DMS53 (cell line): ENCODE results near the gene LRRK1.
A peak's percentile ranks its signal among the peaks of the same experiment; 100 is the strongest.

Experiments used
- DNase-seq: peaks from one replicate; lab custom pipeline; 2025; lab: John Stamatoyannopoulos, UW

LRRK1 gene, protein sequence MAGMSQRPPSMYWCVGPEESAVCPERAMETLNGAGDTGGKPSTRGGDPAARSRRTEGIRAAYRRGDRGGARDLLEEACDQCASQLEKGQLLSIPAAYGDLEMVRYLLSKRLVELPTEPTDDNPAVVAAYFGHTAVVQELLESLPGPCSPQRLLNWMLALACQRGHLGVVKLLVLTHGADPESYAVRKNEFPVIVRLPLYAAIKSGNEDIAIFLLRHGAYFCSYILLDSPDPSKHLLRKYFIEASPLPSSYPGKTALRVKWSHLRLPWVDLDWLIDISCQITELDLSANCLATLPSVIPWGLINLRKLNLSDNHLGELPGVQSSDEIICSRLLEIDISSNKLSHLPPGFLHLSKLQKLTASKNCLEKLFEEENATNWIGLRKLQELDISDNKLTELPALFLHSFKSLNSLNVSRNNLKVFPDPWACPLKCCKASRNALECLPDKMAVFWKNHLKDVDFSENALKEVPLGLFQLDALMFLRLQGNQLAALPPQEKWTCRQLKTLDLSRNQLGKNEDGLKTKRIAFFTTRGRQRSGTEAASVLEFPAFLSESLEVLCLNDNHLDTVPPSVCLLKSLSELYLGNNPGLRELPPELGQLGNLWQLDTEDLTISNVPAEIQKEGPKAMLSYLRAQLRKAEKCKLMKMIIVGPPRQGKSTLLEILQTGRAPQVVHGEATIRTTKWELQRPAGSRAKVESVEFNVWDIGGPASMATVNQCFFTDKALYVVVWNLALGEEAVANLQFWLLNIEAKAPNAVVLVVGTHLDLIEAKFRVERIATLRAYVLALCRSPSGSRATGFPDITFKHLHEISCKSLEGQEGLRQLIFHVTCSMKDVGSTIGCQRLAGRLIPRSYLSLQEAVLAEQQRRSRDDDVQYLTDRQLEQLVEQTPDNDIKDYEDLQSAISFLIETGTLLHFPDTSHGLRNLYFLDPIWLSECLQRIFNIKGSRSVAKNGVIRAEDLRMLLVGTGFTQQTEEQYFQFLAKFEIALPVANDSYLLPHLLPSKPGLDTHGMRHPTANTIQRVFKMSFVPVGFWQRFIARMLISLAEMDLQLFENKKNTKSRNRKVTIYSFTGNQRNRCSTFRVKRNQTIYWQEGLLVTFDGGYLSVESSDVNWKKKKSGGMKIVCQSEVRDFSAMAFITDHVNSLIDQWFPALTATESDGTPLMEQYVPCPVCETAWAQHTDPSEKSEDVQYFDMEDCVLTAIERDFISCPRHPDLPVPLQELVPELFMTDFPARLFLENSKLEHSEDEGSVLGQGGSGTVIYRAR (N-terminal part only)

DNA sequence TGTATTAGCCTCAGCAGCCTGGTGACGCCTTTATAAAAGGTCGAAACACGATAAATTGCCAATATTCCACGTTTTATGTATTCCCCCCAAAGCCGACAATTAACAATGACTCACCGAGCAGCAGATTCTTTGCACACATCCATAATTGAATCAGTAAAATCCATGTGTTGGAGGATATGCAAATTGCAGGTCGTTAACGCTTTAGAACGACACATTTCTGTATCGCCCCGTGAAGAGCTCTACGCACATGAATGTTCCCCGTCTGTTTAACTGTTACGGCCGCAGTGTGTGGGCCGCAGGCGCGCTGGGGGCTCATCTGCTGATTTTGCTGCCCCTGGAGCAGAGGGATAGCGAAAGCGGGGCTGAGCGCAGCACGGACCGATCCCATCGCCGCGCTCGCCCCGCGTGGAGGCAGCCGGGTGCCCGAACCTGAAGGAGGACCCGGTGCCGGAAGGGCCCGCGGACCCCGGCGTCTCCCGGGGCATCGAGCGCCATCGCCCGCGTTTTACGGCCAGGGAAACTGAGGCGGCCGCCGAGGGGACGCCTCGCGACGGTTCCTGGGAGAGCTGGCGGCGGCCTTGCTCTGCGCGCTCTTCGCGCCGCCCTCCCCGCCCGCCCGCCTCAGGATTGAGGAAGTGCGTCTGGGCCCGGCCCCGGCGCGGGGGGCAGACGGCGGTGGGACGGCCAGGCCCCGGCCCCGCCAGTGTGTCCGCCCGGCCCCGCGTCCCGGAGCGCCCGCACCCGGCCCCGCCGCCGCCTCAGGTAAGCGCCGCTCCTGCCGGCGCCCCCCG is at the start of gene LRRK1:
Gene LRRK1 (plus strand): TSS at position 668 of the 791 bp plus-strand sequence. CDS start 5,276 bp downstream, outside the sequence.
- peak; percentile 64 for DNase-seq

DNA sequence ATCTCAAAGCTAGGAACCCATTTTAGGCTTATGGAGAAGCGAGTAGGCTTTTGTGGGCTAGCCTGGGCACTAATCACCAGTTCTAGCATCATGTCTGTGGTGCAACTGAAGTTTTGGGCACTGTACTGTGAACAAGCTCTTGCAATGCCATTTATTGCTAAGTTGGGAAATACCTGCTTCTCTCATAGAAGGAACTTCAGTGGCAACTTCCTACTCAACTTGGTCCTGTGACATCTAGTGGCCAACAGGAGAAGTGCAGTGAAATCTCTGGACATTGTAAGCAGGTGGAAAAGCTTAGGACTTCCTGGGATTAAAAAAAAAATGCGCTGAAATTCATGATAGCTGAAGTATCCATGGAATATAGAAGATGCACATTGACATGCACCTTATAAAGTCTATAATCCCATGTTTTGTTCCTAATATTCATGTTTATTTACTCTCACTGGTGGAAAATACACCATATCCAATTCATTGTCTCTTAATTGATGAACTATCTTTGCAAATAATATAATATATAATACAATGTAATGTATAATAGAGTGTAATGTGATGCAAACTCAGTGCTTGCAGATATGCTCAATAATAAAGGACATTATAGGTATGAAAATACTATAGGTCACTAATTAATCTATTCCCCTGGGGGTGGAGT is 46.0 kb upstream of the LRRK1 start:
- peak; percentile 84 for DNase-seq

- DNase-seq: no peak
Measured at GRCh38 chr15:100875495-100875894, 43.7 kb upstream of the LRRK1 start.

DNA sequence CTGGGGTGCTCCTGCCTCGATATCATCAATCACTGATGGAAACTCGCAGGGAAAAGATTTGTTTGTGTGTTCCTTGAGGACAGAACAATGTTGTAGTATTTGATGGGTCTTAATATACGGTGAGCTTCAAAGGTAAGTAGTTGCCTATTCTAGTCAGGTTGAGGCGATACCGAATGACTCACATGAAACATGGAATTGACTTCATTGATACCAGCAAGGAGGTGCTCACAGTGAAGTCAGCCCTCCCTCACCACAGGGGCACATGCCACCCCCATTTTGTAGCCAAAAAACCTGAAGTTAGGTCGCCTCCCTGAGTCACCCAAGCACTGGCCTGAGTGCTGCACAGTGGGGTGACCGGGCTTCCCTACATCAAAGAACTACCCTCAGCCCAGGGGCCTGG is 43.2 kb upstream of the LRRK1 start:
- DNase-seq: no peak

DNA sequence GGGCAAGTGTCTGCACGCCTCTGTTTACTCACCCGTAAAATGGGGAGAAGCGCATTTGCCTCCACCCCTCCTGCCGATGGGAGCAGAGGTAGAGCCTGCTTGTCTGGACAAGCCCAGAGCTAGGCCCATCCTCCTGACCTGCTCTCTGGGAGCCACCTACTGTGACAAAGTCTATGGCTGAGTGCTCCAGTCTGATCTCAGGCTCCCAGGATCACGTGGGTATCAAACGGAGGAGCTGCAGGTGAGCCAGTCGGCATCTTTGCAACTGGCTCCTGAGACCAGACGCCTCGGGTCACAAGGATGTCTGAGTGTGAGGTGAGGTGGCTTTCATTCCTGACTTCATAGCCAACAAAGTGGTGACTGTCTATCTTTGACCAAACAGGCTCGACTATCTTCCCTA is 41.6 kb upstream of the LRRK1 start:
- DNase-seq: peak; percentile 9

DNA sequence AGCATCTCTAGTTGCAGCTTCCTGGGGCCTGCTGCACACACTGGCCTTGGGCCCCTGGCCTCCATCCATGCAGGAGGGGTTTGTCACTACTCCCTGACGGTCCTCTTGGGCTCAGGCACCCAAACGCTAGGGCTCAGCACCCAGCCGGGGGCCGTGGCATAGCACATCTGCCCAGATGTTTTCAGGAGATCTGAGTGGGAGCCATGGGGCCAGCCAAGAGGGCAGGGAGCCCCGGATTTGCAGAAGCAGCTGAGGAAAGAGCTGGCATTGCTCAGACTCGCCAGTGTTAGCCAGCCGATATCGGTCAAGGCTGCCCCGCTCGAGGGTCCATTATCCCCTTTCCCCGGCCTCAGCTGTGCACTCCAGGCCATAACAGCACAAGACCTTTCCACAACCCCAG is 41.0 kb upstream of the LRRK1 start:
- no peak for DNase-seq

DNA sequence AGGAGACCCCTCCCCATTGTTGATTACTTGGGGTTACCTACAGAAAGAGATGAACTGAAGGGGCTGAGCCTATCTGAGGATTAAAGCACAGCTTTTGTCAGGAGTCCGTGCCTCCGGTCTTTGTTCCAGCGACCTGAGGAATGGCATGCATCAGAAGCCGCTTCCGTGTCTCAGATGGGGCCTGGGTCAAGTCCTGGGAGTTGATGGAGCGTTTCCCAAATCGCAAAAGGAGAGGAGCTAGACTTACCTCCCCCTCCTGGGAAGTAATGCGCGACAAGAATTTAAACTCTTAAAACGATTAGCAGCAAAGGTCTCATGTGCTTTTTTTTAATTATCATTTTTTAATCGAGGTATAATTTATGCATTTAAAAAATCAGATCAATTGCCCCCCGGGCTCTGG is 40.5 kb upstream of the LRRK1 start:
- DNase-seq: peak; percentile 23

DNA sequence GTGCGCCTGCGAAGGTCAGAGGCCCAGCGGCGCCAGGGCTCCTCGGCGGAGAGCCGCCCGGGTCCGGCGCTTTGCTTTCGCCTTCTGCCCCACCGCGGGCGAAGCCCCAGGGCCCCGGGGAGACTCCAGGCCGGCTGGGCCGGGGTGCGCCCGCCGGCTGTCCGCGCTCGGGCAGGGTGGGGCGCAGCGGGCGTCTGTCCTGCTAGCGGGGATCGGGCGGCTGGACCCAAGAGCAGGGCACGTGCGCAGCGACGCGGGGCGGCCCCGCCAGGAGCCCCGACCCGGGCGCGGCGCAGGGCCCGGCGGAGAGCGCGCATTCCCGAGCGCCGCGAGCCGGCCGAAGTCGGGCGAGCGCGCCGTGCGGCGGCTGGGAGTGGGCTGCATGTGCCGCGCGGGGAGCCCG is 40.1 kb upstream of the LRRK1 start:
- DNase-seq: peak; percentile 66

GRCh38 chr15:100879464-100880138 is 39.6 kb upstream of the LRRK1 start, which contains the start of gene ALDH1A3:
ALDH1A3 (plus strand) TSS chr15:100879831; CDS start chr15:100879908, 77 bp downstream.
- peak; percentile 67 for DNase-seq

DNA sequence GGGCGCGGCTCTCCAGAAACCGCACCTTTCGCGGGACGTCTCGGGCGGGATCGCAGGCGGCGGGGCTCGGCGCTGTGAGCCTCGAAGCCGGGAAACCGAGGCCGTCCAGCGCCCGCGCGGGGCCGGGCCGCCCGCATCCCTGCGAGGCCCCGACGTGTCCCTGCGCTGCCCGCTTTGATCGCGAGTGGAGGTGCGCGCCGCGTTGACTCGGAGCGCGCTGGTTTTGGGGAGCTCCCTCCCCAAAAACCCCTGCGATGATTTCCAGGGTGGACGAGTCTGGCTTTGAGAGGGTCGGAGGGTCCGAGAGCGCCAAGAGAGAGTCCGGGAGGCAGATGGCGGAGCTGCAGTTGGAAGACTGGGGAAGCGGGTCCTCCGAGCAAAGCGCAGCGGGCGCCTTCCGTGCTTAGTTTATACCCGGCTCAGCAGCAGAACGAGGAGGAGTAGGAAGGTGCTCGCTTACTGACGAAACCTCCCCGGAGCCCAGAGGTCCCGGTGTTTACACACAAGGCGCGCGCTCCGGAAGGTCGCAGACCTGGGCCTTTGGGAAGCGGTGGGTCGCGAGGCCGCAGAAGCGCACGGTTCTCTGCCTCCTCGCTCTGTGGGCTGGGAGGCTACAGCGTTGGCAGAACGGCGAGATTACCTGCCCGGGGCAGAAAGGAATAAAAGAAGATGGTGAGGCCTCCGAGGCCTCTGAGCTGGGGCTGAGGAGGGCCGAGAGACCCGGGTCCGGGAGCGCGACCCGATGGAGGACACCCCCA is 38.8 kb upstream of the LRRK1 start:
- peak; percentile 44 for DNase-seq

DNA sequence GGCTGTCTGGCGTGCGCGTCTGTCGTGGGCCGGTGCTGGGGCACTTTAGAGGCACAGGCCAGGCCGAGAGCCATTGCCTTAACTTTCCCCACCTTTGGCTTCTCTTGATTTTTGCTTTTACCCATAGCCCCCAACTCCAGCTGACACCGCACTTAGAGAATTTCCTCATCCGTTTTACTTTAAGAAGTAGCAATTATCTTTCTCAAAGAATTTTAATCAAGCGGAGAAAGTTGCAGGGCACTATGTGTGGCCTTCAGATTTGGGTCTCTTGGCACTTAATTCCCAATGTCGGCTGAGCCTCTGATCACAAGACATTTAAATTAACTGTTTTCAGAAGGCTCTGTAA is 38.3 kb upstream of the LRRK1 start:
- DNase-seq: no peak

DNA sequence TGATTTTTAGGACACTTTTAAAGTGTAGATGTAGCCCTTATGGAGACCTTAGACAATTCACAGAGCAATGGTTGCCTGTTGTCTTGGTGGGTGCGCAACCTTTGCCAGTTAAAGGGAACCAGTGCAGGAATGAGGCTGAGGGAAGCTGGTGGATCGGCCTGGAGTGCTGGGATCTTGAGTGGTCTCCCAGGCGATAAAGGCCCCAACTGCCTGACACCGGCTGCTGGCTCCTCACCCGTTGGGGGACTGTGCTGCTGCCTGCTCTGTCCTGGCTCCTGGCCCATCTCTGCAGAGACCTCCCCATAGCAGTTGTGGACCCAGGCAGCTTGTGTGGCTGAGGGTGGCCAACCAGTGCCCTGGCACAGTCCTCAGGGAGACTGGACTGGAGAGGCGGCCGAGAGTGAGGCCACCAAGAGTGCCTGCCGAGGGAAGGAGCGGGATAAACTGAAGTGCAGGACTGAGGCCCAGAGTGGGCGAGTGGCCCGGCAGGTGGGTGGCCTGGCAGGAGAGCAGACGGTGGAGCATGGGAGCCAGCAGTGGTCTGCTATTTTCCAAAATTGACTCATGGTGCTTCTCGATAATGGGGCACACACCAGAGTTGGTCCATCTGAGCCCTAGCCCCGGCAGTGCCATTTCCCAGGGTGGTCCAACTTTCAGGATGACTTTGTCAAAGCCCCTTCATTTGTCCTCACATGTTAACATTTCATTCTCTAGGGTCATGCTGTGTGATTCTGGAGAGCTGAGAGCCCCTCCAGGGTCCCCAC is 37.4 kb upstream of the LRRK1 start:
- no peak for DNase-seq

DNA sequence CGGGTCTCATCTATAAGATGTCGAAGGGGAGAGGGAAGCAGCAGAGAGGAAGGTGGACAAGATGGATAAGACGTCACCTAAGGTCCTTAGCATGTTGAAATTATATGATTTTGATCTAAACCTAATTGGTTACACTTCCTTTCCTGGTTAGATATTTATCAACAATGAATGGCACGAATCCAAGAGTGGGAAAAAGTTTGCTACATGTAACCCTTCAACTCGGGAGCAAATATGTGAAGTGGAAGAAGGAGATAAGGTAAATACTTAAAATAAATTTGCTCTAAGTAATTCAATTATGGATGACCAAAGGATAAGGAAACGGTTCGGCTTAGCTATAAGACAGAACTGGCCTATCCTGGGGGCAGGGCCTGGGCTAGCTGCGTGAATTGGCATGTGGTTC is 34.0 kb upstream of the LRRK1 start:
- no peak for DNase-seq

DNA sequence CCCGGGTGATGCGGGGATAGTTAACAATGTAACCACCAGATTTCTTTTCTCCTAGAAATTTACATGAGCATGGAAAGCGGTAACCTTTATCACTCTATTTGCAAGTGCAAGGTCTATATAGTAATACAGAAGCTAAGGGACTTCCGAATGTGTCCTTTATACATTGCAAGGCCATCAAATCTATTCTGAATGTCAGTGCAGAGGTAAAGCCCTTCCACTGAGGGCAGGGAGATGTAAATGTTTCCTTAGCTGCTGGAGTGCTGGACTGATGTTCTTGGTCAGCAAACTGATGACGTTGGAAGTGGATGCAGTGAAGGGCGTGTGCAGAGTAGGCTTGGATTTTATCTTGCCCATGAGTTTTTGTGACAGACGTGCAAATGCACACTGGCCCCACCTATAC is 33.3 kb upstream of the LRRK1 start:
- DNase-seq: no peak

GRCh38 chr15:100887211-100887913 is 31.8 kb upstream of the LRRK1 start:
- no peak for DNase-seq

- DNase-seq: peak; percentile 73
Measured at GRCh38 chr15:100889385-100890050, 29.6 kb upstream of the LRRK1 start.

- DNase-seq: no peak
Measured at GRCh38 chr15:100890051-100890720, 29.0 kb upstream of the LRRK1 start.
